Smooth muscle cell of the brain vasculature (primary cell): ENCODE measurements around the gene ATP1B4.

ENCODE experiments used
- DNase-seq: peaks from one replicate; pipeline ENCODE4 v3.0.0-alpha.2; 2012; ENCODE audit warnings: low read depth, low spot score

ATP1B4 gene

GRCh38 chrX:120377179-120377578, 15.3 kb downstream of the ATP1B4 start:
- DNase-seq: no peak

GRCh38 chrX:120377715-120378114, 15.8 kb downstream of the ATP1B4 start:
- no peak for DNase-seq

- no peak for DNase-seq
These were observed 16.7 kb downstream of the ATP1B4 start for GRCh38 chrX:120378570-120378969.

GRCh38 chrX:120379937-120380681, 18.2 kb downstream of the ATP1B4 start:
- no peak for DNase-seq

GRCh38 chrX:120380699-120381098, 18.8 kb downstream of the ATP1B4 start:
- DNase-seq: no peak

- no peak for DNase-seq
These were observed 39.4 kb downstream of the ATP1B4 start for GRCh38 chrX:120401301-120401700.

GRCh38 chrX:120402369-120402768, 40.5 kb downstream of the ATP1B4 start:
- no peak for DNase-seq

GRCh38 chrX:120406638-120407037, 44.7 kb downstream of the ATP1B4 start:
- no peak for DNase-seq

- no peak for DNase-seq
These were observed 46.3 kb downstream of the ATP1B4 start for GRCh38 chrX:120408168-120408567.

- DNase-seq: no peak
These were observed 57.6 kb downstream of the ATP1B4 start for GRCh38 chrX:120419463-120419862.

- DNase-seq: no peak
These were observed 64.7 kb downstream of the ATP1B4 start for GRCh38 chrX:120426599-120426998.

GRCh38 chrX:120428309-120428708, 66.4 kb downstream of the ATP1B4 start:
- no peak for DNase-seq

GRCh38 chrX:120429776-120430540, 68.1 kb downstream of the ATP1B4 start:
- no peak for DNase-seq
